Measurements from ENCODE around the gene ZFAND2A. TPM values are rescaled to one million over a fixed set of nuclear protein-coding genes. Genes with fewer than 3 reads are reported as not detected.

The ZFAND2A gene
- polyA plus RNA-seq, 1 donor (not counting 4 experiments of a cell fraction or from before 2014, with no cell fraction given): 25.5 TPM

GRCh38 chr7:1174881-1175596 is 15.0 kb upstream of the ZFAND2A start:
- no peak overlapping the region for H3K4me2 ChIP-seq (ENCODE audit: control insufficient read depth, extremely low read depth, insufficient read depth, low read depth, low read length)
- FAIRE-seq: no peak
- TF ChIP-seq, protein P1, sequence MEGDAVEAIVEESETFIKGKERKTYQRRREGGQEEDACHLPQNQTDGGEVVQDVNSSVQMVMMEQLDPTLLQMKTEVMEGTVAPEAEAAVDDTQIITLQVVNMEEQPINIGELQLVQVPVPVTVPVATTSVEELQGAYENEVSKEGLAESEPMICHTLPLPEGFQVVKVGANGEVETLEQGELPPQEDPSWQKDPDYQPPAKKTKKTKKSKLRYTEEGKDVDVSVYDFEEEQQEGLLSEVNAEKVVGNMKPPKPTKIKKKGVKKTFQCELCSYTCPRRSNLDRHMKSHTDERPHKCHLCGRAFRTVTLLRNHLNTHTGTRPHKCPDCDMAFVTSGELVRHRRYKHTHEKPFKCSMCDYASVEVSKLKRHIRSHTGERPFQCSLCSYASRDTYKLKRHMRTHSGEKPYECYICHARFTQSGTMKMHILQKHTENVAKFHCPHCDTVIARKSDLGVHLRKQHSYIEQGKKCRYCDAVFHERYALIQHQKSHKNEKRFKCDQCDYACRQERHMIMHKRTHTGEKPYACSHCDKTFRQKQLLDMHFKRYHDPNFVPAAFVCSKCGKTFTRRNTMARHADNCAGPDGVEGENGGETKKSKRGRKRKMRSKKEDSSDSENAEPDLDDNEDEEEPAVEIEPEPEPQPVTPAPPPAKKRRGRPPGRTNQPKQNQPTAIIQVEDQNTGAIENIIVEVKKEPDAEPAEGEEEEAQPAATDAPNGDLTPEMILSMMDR (optimal IDR thresholded peaks at IDR 0.05 in 1 of 3, IDR thresholded peaks at IDR 0.05 in 1 of 3, conservative IDR thresholded peaks at IDR 0.05 in 1 of 3; ENCODE audit: extremely low read depth in 1 of 3, insufficient read depth in 2 of 3, low read length in 3 of 3): no peak
- no peak for TF ChIP-seq EZH2 (IDR thresholded peaks at IDR 0.05; ENCODE audit: low read length)
- H3K36me3 ChIP-seq (ENCODE audit: control insufficient read depth in 2 of 2, extremely low read depth in 1 of 2, insufficient read depth in 2 of 2, low read length in 2 of 2): no peaks in the 10 kb centered on the region
- H2AFZ ChIP-seq (ENCODE audit: control insufficient read depth, low read length): peak overlapping the region; percentile 92
- no peaks in the 10 kb centered on the region for H3K27me3 ChIP-seq (ENCODE audit: control insufficient read depth, extremely low read depth, insufficient read depth, low read length)
- no peaks in the 10 kb centered on the region for H3K9me1 ChIP-seq (ENCODE audit: control insufficient read depth, extremely low read depth, insufficient read depth, low read length)
- no peak overlapping the region for H3K27ac ChIP-seq (ENCODE audit: control insufficient read depth, insufficient read depth, low read length)
- H3K79me2 ChIP-seq (ENCODE audit: control insufficient read depth, insufficient read depth, low read length): no peaks in the 10 kb centered on the region
- H3K4me1 ChIP-seq (ENCODE audit: control insufficient read depth, extremely low read depth, insufficient read depth, low read length): peaks cover 4% of the 10 kb centered on the region
- H3K9me3 ChIP-seq (ENCODE audit: control insufficient read depth, low read depth, low read length): no peaks in the 10 kb centered on the region
- dilution Hi-C loops (cut with MboI; ENCODE audit: extremely low pct_ligation_motif_present, low sequenced_read_pairs): no loop called here
- H3K9ac ChIP-seq (ENCODE audit: control insufficient read depth, extremely low read depth, insufficient read depth, low read length): no peak overlapping the region
- no peak for DNase-seq (ENCODE audit: low read depth, low spot score)
- no peak overlapping the region for H3K4me3 ChIP-seq (ENCODE audit: control insufficient read depth in 2 of 3, extremely low read depth in 1 of 3, insufficient read depth in 2 of 3, low read depth in 1 of 3, low read length in 3 of 3)
- no peaks in the 10 kb centered on the region for H4K20me1 ChIP-seq (ENCODE audit: control insufficient read depth, extremely low read depth, insufficient read depth, low read length)

DNA sequence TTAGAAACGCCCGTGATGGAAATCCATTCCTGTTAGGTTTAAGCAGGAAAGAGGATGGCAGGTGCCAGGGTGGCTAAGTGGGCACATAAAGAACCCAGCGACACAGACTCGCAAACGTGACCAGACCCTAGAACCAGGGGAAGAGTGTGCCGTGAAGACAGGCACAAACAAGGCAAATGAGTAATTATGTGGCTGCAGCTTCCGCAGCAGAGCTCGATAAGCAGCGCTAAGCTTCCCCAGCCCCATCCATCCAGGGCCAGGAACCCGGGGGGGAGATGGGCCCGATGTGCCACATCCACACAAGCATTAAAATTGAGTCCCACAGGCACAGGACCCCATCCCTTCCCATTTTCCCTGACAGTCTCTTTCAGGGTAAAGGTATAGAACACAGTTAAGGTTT is 14.0 kb upstream of the ZFAND2A start:
- FAIRE-seq (no peak), DNase-seq (ENCODE audit: low read depth, low spot score) (no peak)
- Histone ChIP-seq H4K20me1 (ENCODE audit: control insufficient read depth, extremely low read depth, insufficient read depth, low read length) (no peaks in the 10 kb centered on the region), H3K27ac (ENCODE audit: control insufficient read depth, insufficient read depth, low read length) (no peak overlapping the region), H3K4me1 (ENCODE audit: control insufficient read depth, extremely low read depth, insufficient read depth, low read length) (peaks cover 4% of the 10 kb centered on the region), H3K9ac (ENCODE audit: control insufficient read depth, extremely low read depth, insufficient read depth, low read length) (no peak overlapping the region), H3K27me3 (ENCODE audit: control insufficient read depth, extremely low read depth, insufficient read depth, low read length) (no peaks in the 10 kb centered on the region), H3K9me3 (ENCODE audit: control insufficient read depth, low read depth, low read length) (no peaks in the 10 kb centered on the region), H3K4me2 (ENCODE audit: control insufficient read depth, extremely low read depth, insufficient read depth, low read depth, low read length) (no peak overlapping the region), H3K4me3 (ENCODE audit: control insufficient read depth in 2 of 3, extremely low read depth in 1 of 3, insufficient read depth in 2 of 3, low read depth in 1 of 3, low read length in 3 of 3) (no peak overlapping the region), H3K9me1 (ENCODE audit: control insufficient read depth, extremely low read depth, insufficient read depth, low read length) (no peaks in the 10 kb centered on the region), H2AFZ (ENCODE audit: control insufficient read depth, low read length) (no peak overlapping the region), H3K79me2 (ENCODE audit: control insufficient read depth, insufficient read depth, low read length) (no peaks in the 10 kb centered on the region), H3K36me3 (ENCODE audit: control insufficient read depth in 2 of 2, extremely low read depth in 1 of 2, insufficient read depth in 2 of 2, low read length in 2 of 2) (no peaks in the 10 kb centered on the region)
- TF ChIP-seq, protein P1 (optimal IDR thresholded peaks at IDR 0.05 in 1 of 3, IDR thresholded peaks at IDR 0.05 in 1 of 3, conservative IDR thresholded peaks at IDR 0.05 in 1 of 3; ENCODE audit: extremely low read depth in 1 of 3, insufficient read depth in 2 of 3, low read length in 3 of 3): no peak
- no peak for TF ChIP-seq EZH2 (IDR thresholded peaks at IDR 0.05; ENCODE audit: low read length)
- dilution Hi-C loops (cut with MboI; ENCODE audit: extremely low pct_ligation_motif_present, low sequenced_read_pairs): no loop called here

Data from keratinocyte (primary cell).